ENCODE results near the gene UGT8. TPM values are rescaled to one million over a fixed set of nuclear protein-coding genes. Genes with fewer than 3 reads are reported as not detected.

Gene UGT8
- total RNA-seq, 1 donor, result 3.3 TPM

- H3K4me3 ChIP-seq (ENCODE audit: low read length), result no peak overlapping the region
- H3K27me3 ChIP-seq (ENCODE audit: insufficient read depth, low read length), result no peaks in the 10 kb centered on the region
- H3K4me1 ChIP-seq (ENCODE audit: insufficient read depth, low read length), result no peaks in the 10 kb centered on the region
- no peaks in the 10 kb centered on the region for H3K9me3 ChIP-seq (ENCODE audit: low read depth, low read length)
Measured at GRCh38 chr4:114698231-114698630, 99.6 kb downstream of the UGT8 start.

DNA sequence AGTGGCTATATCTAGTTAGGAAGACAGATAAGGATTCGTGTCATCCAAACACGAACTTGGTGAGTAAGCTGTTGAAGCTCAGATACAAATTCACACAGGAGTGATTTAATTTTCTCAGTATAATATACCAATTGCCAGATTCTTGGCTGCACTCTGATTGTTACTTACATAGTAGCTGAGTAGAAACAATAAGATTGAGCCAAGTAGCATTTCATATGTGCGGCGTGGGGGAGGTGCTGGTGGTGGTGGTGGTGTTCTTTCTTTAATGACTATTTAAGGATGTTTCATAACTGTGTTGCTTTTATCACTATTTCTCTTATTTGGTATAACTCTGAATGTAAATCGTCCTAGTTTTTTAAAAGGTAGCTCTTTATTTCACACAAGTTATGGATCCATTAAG lies 102.9 kb downstream of the UGT8 start:
- H3K4me3 ChIP-seq (ENCODE audit: low read length), result no peak overlapping the region
- no peaks in the 10 kb centered on the region for H3K9me3 ChIP-seq (ENCODE audit: low read depth, low read length)
- H3K4me1 ChIP-seq (ENCODE audit: insufficient read depth, low read length), result no peaks in the 10 kb centered on the region
- no peaks in the 10 kb centered on the region for H3K27me3 ChIP-seq (ENCODE audit: insufficient read depth, low read length)

- Histone ChIP-seq H3K4me3 (ENCODE audit: low read length) (no peak overlapping the region), H3K9me3 (ENCODE audit: low read depth, low read length) (no peaks in the 10 kb centered on the region), H3K27me3 (ENCODE audit: insufficient read depth, low read length) (no peaks in the 10 kb centered on the region), H3K4me1 (ENCODE audit: insufficient read depth, low read length) (no peaks in the 10 kb centered on the region)
Measured at GRCh38 chr4:114717432-114717831, 118.8 kb downstream of the UGT8 start.

DNA sequence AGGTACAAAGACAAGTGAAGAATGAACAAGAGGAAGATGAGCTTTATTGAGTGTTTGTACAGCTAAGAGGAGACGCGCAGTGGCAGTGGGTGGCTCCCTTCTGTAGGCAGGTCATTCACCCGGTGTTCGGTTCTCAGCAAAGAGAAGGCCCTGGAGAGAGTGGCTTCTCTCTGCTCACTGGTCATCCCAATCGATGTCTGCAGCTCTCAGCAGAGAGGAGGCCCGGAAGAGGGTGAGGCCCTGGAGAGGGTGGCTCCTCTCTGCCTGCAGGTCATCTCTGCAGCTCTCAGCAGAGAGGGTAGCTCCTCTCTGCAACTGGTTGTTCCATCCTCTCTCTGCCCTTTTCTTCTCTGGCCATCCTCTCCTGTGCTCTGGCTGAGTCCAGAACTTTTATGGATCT lies 126.5 kb downstream of the UGT8 start:
- Histone ChIP-seq H3K27me3 (ENCODE audit: insufficient read depth, low read length) (no peaks in the 10 kb centered on the region), H3K4me3 (ENCODE audit: low read length) (no peak overlapping the region), H3K4me1 (ENCODE audit: insufficient read depth, low read length) (no peaks in the 10 kb centered on the region), H3K9me3 (ENCODE audit: low read depth, low read length) (no peaks in the 10 kb centered on the region)

- H3K4me1 ChIP-seq (ENCODE audit: insufficient read depth, low read length), result no peaks in the 10 kb centered on the region
- H3K27me3 ChIP-seq (ENCODE audit: insufficient read depth, low read length), result no peaks in the 10 kb centered on the region
- H3K4me3 ChIP-seq (ENCODE audit: low read length), result no peak overlapping the region
- no peaks in the 10 kb centered on the region for H3K9me3 ChIP-seq (ENCODE audit: low read depth, low read length)
Measured at GRCh38 chr4:114727461-114727860, 128.9 kb downstream of the UGT8 start.

Data from mononuclear cell (primary cell).